GM12878 (cell line): ENCODE data around the gene PRRT1. TPM values are rescaled to one million over a fixed set of nuclear protein-coding genes. Genes with fewer than 3 reads are reported as not detected.

Source experiments
- ATAC-seq: fragments of 200-7000 bp; cut with Tn5 transposase; 3 replicates; pipeline ENCODE4 v1.9.1; 2020; ENCODE audit warnings: mild to moderate bottlenecking, moderate library complexity
- BruUV-seq: library from RNA; stranded (reverse); fragments of 400-500 nt; replicated peaks from 2 replicates; lab custom pipeline; 2021; lab: Mats Ljungman, UMichigan
- CTCF ChIA-PET: fragments of 300-600 bp; sonication (Branson Sonifier 250); formaldehyde crosslinking; extraction: SDS; loops from one replicate; lab custom pipeline; 2021; ENCODE audit warnings: inconsistent platforms; lab: Yijun Ruan, JAX
- POLR2A ChIA-PET: fragments of 350-600 bp; formaldehyde crosslinking; extraction: SDS; loops from one replicate; lab custom pipeline; 2021; ENCODE audit warnings: inconsistent platforms; lab: Charles Lee
- RAD21 ChIA-PET: fragments of 300-600 bp; sonication (Branson Sonifier 250); formaldehyde crosslinking; loops from one replicate; lab custom pipeline; 2023; ENCODE audit warnings: antibody characterized with exemption; ENCODE audit not compliant: unreplicated experiment; lab: Charles Lee
- SMC1A ChIA-PET: fragments of 300-600 bp; sonication (Branson Sonifier 250); formaldehyde crosslinking; loops from one replicate; lab custom pipeline; 2023; ENCODE audit not compliant: unreplicated experiment, uncharacterized antibody; lab: Charles Lee
- DNase-seq: peaks from one replicate; pipeline ENCODE4 v3.0.0-alpha.2; 2011; ENCODE audit warnings: low read depth, low spot score
- FAIRE-seq: peaks from 3 replicates; lab custom pipeline; 2011; peaks lifted over from hg19 to GRCh38; lab: Jason Lieb, UNC
- H2AFZ ChIP-seq: 2 replicates; pipeline ENCODE4 v1.6.0; 2011; ENCODE audit warnings: low read depth, low read length, control low read depth; ENCODE audit not compliant: control insufficient read depth
- H3K27ac ChIP-seq: 2 replicates; pipeline ENCODE4 v1.5.1; 2011; ENCODE audit warnings: control low read depth; ENCODE audit not compliant: control insufficient read depth, insufficient read depth
- H3K27me3 ChIP-seq, 2 experiments: replicated peaks in 1 of 2; 2 replicates each; pipeline versions ENCODE4 v1.6.0 to v1.6.1; 2011; ENCODE audit warnings: low read length in 1 of 2; ENCODE audit not compliant: control insufficient read depth in 2 of 2, insufficient read depth in 2 of 2
- H3K36me3 ChIP-seq, 2 experiments: 2 replicates each; pipeline ENCODE4 v1.5.1; 2011; ENCODE audit warnings: low read length in 1 of 2; ENCODE audit not compliant: control insufficient read depth in 2 of 2, insufficient read depth in 2 of 2
- H3K4me1 ChIP-seq: 2 replicates; pipeline ENCODE4 v1.6.1; 2011; ENCODE audit warnings: mild to moderate bottlenecking, low read length, moderate library complexity, mixed read lengths; ENCODE audit not compliant: control insufficient read depth, insufficient read depth
- H3K4me2 ChIP-seq: 2 replicates; pipeline ENCODE4 v1.6.0; 2011; ENCODE audit warnings: control low read depth; ENCODE audit not compliant: control insufficient read depth, insufficient read depth
- H3K4me3 ChIP-seq: fragments of 200-600 bp; sonication (generic); 2 replicates; pipeline ENCODE4 v1.5.1; 2016
- H3K79me2 ChIP-seq: 2 replicates; pipeline ENCODE4 v1.6.0; 2011; ENCODE audit warnings: low read length; ENCODE audit not compliant: control insufficient read depth, insufficient read depth
- H3K9ac ChIP-seq: 2 replicates; pipeline ENCODE4 v1.8.0; 2011; ENCODE audit warnings: low read length, control low read depth, mixed read lengths; ENCODE audit not compliant: control insufficient read depth, insufficient read depth
- H3K9me3 ChIP-seq: replicated peaks from 3 replicates; pipeline ENCODE4 v1.5.1; 2011; ENCODE audit warnings: mild to moderate bottlenecking, low read length; ENCODE audit not compliant: control insufficient read depth, insufficient read depth
- H4K20me1 ChIP-seq: 2 replicates; pipeline ENCODE4 v1.6.0; 2011; ENCODE audit not compliant: control insufficient read depth, insufficient read depth
- BACH1 ChIP-seq: fragments of 450-650 bp; IDR thresholded peaks from 2 replicates; pipeline ENCODE4 v1.6.1; 2017; ENCODE audit warnings: mild to moderate bottlenecking, borderline replicate concordance
- BRCA1 ChIP-seq: IDR thresholded peaks from 2 replicates; pipeline ENCODE4 v1.6.1; 2011; ENCODE audit warnings: low read depth, low read length, improper control_type of control experiment
- CHD1 ChIP-seq: IDR thresholded peaks from 2 replicates; pipeline ENCODE4 v1.6.1; 2012; ENCODE audit warnings: low read depth, low read length, improper control_type of control experiment
- CHD2 ChIP-seq: IDR thresholded peaks from 2 replicates; pipeline ENCODE4 v1.6.1; 2011; ENCODE audit warnings: low read depth, low read length, improper control_type of control experiment, borderline replicate concordance
- E2F8 ChIP-seq: fragments of 450-650 bp; IDR thresholded peaks from 2 replicates; pipeline ENCODE4 v1.6.1; 2018; ENCODE audit warnings: mild to moderate bottlenecking, low read depth, moderate library complexity; ENCODE audit not compliant: partially characterized antibody
- EP300 ChIP-seq, 2 experiments: fragments of 150-350 bp in 1 of 2; IDR thresholded peaks; 2 replicates each; pipeline ENCODE4 v1.6.1; 2011 to 2012; ENCODE audit warnings: low read depth in 2 of 2, low read length in 2 of 2, borderline replicate concordance in 1 of 2, improper control_type of control experiment in 1 of 2, inconsistent platforms in 1 of 2; ENCODE audit not compliant: control insufficient read depth in 1 of 2
- HCFC1 ChIP-seq: fragments of 150-350 bp; IDR thresholded peaks from 2 replicates; pipeline ENCODE4 v1.6.1; 2014; ENCODE audit warnings: low read length
- MAX ChIP-seq: IDR thresholded peaks from 2 replicates; pipeline ENCODE4 v1.6.1; 2012; ENCODE audit warnings: low read depth, low read length, improper control_type of control experiment
- MYB ChIP-seq: fragments of 150-350 bp; IDR thresholded peaks from 2 replicates; pipeline ENCODE4 v1.6.1; 2014; ENCODE audit warnings: mild to moderate bottlenecking, low read depth, low read length, borderline replicate concordance
- NBN ChIP-seq: fragments of 450-650 bp; IDR thresholded peaks from 2 replicates; pipeline ENCODE4 v1.6.1; 2016
- RB1 ChIP-seq: fragments of 450-650 bp; formaldehyde crosslinking; IDR thresholded peaks from 2 replicates; pipeline ENCODE4 v1.6.1; 2017; ENCODE audit warnings: mild to moderate bottlenecking, borderline replicate concordance
- SMARCA5 ChIP-seq: fragments of 450-650 bp; IDR thresholded peaks from 2 replicates; pipeline ENCODE4 v1.6.1; 2017; ENCODE audit warnings: mild to moderate bottlenecking
- STAT1 ChIP-seq: fragments of 450-650 bp; conservative IDR thresholded peaks from 2 replicates; pipeline ENCODE4 v1.6.1; 2014; ENCODE audit warnings: antibody characterized with exemption, mild to moderate bottlenecking
- TBL1XR1 ChIP-seq: IDR thresholded peaks from 2 replicates; pipeline ENCODE4 v1.6.1; 2012; ENCODE audit warnings: low read depth, low read length, improper control_type of control experiment
- ZNF207 ChIP-seq: fragments of 450-650 bp; IDR thresholded peaks from 2 replicates; pipeline ENCODE4 v1.6.1; 2014; ENCODE audit warnings: antibody characterized with exemption, mild to moderate bottlenecking, borderline replicate concordance
- WGBS: methylation state at CpG from one replicate; pipeline ENCODE4 v1.1.6; 2016; ENCODE audit warnings: low lambda C conversion rate; ENCODE audit not compliant: insufficient replicate concordance, insufficient coverage; ENCODE audit errors: missing lambda C conversion rate; 5-methylcytosine and 5-hydroxymethylcytosine counted together
- in situ Hi-C: fragments of 300-500 bp; cut with MboI; formaldehyde crosslinking; loops from 9 replicates; pipeline ENCODE4 v1.14.3; 2018; ENCODE audit warnings: mixed read lengths
- intact Hi-C: fragments of 100-400 bp; cut with micrococcal nuclease; formaldehyde crosslinking; loops from one replicate; pipeline ENCODE4 v1.14.2; 2022; ENCODE audit not compliant: unreplicated experiment
- polyA plus RNA-seq, 11 experiments: library from polyadenylated mRNA; depleted of rRNA in 4 of 11; unstranded in 6 of 11; stranded (reverse) in 5 of 11; fragments of >200 nt; fragmentation: Nextera tagmentation in 4 of 11; fragmentation: Illumina TruSeq in 1 of 11; extraction: Ambion mirVana in 4 of 11; extraction: Trizol in 1 of 11; gene quantifications; 1 replicate in 1 of 11; 2 replicates in 10 of 11; pipeline versions ENCODE4 v1.2.1 to v1.2.3, GENCODE V29; 2011 to 2016; ENCODE audit warnings: inconsistent platforms in 2 of 11, missing spikeins in 2 of 11, low read depth in 1 of 11
- total RNA-seq, 4 experiments: library from RNA; depleted of rRNA in 3 of 4; stranded (reverse); fragments of >200 nt in 3 of 4; fragmentation: Illumina TruSeq in 1 of 4; extraction: Trizol in 1 of 4; gene quantifications; 2 replicates each; pipeline versions ENCODE4 v1.2.1 to v1.2.3, GENCODE V29; 2013 to 2021
- TF ChIP-seq, protein P1 (sequence below): fragments of 450-650 bp; IDR thresholded peaks from 2 replicates; pipeline ENCODE4 v1.6.1; 2016; ENCODE audit warnings: mild to moderate bottlenecking
- TF ChIP-seq, protein P2 (sequence below): fragments of 450-650 bp; IDR thresholded peaks from 2 replicates; pipeline ENCODE4 v1.6.1; 2014; ENCODE audit warnings: mild to moderate bottlenecking

Gene PRRT1
- total and polyA plus RNA-seq, 10 of the 15 experiments (the other 5 are each of a cell fraction or from before 2014, with no cell fraction given), result 0.04 to 0.15 (median 0.10) TPM; not detected in 6

GRCh38 chr6:32195902-32196681, 44.4 kb upstream of the PRRT1 start:
- peaks cover 26% of the 10 kb centered on the region for H3K4me1 ChIP-seq
- H3K79me2 ChIP-seq, result peaks cover 25% of the 10 kb centered on the region
- TSS peak; percentile 86 for BruUV-seq
- ChIA-PET CTCF (interaction anchor here (0.6 to 4.2 kb wide), 20 partner anchors 9 to 642 kb away, joined by 3 to 35 read pairs (median 4); partner anchors contain the start of genes AGPAT1, ATF6B, EGFL8 and FKBPL), RAD21 (interaction anchor here (0.6 to 1.8 kb wide), 21 partner anchors 13 to 657 kb away, joined by 3 to 17 read pairs (median 4); partner anchors contain the start of genes AGPAT1, ATF6B, CLIC1 and DXO), SMC1A (interaction anchor here (0.6 to 1.9 kb wide), 11 partner anchors 8 to 237 kb away, joined by 3 to 17 read pairs (median 3); partner anchors contain the start of genes AGPAT1, ATF6B, FKBPL and NELFE), POLR2A (interaction anchor here (0.6 to 2.6 kb wide), 24 partner anchors 11 to 1216 kb away, joined by 3 to 51 read pairs (median 4); partner anchors contain the start of genes AGPAT1, ATF6B, EGFL8 and FKBPL)
- peak overlapping the region; percentile 100 for H3K9ac ChIP-seq
- no peaks in the 10 kb centered on the region for H4K20me1 ChIP-seq
- H3K27me3 ChIP-seq, result no peaks in the 10 kb centered on the region
- peak; percentile 82 for ATAC-seq
- peak overlapping the region; percentile 84 for H2AFZ ChIP-seq
- H3K4me2 ChIP-seq, result peak overlapping the region; percentile 79
- peak; percentile 48 for DNase-seq
- peak overlapping the region; percentile 99 for H3K27ac ChIP-seq
- peak overlapping the region; percentile 76 for H3K4me3 ChIP-seq
- no peaks in the 10 kb centered on the region; a peak in 1 of 4 replicates for H3K36me3 ChIP-seq
- H3K9me3 ChIP-seq, result no peaks in the 10 kb centered on the region
- under 1% methylated on average over 58 of the region's 58 CpGs for WGBS
- peak; percentile 57 for FAIRE-seq
- intact Hi-C loops, result loop anchor here (1.0 to 5.0 kb wide), 2 partner anchors 41 to 77 kb away; no protein-coding TSS in a partner anchor
- in situ Hi-C loops, result no loop called here
- peak; percentile 40; the same call in 1 of the 2 replicates for TF ChIP-seq BACH1
- peak; percentile 92 for TF ChIP-seq CHD2
- TF ChIP-seq TBL1XR1, result peak; percentile 54; the same call in 1 of the 2 replicates
- peak; percentile 63 for TF ChIP-seq HCFC1
- TF ChIP-seq EP300 (IDR thresholded peaks at IDR 0.05; ENCODE audit: borderline replicate concordance in 1 of 2, control insufficient read depth in 1 of 2, low read depth in 2 of 2, low read length in 2 of 2), result peak; percentile 69 to 75
- peak; percentile 96 for TF ChIP-seq SMARCA5
- TF ChIP-seq MYB, result no peak; the same call in 1 of the 2 replicates
- peak; percentile 84 for TF ChIP-seq E2F8
- TF ChIP-seq ZNF207, result peak; percentile 96
- peak; percentile 91; the same call in 1 of the 2 replicates for TF ChIP-seq RB1
- TF ChIP-seq, protein P1, sequence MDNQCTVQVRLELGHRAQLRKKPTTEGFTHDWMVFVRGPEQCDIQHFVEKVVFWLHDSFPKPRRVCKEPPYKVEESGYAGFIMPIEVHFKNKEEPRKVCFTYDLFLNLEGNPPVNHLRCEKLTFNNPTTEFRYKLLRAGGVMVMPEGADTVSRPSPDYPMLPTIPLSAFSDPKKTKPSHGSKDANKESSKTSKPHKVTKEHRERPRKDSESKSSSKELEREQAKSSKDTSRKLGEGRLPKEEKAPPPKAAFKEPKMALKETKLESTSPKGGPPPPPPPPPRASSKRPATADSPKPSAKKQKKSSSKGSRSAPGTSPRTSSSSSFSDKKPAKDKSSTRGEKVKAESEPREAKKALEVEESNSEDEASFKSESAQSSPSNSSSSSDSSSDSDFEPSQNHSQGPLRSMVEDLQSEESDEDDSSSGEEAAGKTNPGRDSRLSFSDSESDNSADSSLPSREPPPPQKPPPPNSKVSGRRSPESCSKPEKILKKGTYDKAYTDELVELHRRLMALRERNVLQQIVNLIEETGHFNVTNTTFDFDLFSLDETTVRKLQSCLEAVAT, result peak; percentile 96
- 0 out of 2 replicates have a peak, but pooled peaks have one; percentile 46 for TF ChIP-seq BRCA1
- no peak for TF ChIP-seq STAT1
- TF ChIP-seq, protein P2, sequence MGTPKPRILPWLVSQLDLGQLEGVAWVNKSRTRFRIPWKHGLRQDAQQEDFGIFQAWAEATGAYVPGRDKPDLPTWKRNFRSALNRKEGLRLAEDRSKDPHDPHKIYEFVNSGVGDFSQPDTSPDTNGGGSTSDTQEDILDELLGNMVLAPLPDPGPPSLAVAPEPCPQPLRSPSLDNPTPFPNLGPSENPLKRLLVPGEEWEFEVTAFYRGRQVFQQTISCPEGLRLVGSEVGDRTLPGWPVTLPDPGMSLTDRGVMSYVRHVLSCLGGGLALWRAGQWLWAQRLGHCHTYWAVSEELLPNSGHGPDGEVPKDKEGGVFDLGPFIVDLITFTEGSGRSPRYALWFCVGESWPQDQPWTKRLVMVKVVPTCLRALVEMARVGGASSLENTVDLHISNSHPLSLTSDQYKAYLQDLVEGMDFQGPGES, result peak; percentile 20; the same call in 1 of the 2 replicates
- peak; percentile 100 for TF ChIP-seq NBN
- TF ChIP-seq CHD1, result no peak
- peak; percentile 41; the same call in 1 of the 2 replicates for TF ChIP-seq MAX
